Neutrophil (primary cell): Measurements from ENCODE around the gene CSTPP1.
"Not testable (repeated sequence)": the region's sequence is repeated elsewhere in the genome, so short reads cannot be mapped to it uniquely, and the experiment has no call there.

Experiments used
- H3K27ac ChIP-seq: fragments of 200-600 bp; sonication (generic); 2 replicates; pipeline ENCODE4 v1.5.1; 2016; ENCODE audit warnings: mild to moderate bottlenecking, moderate library complexity
- H3K27me3 ChIP-seq: fragments of 200-600 bp; sonication (generic); 2 replicates; pipeline ENCODE4 v1.6.0; 2016; ENCODE audit warnings: mild to moderate bottlenecking
- H3K36me3 ChIP-seq: fragments of 200-600 bp; sonication (generic); 2 replicates; pipeline ENCODE4 v1.5.1; 2017
- H3K4me1 ChIP-seq, 2 experiments: fragments of 200-600 bp in 1 of 2; sonication (generic) in 1 of 2; 1 replicate in 1 of 2; 2 replicates in 1 of 2; pipeline versions ENCODE4 v1.5.1 to v1.6.1; 2013 to 2016; ENCODE audit warnings: low read depth in 1 of 2, low read length in 1 of 2, mild to moderate bottlenecking in 1 of 2, moderate library complexity in 1 of 2; ENCODE audit not compliant: control insufficient read depth in 1 of 2, insufficient read depth in 1 of 2
- H3K4me3 ChIP-seq, 2 experiments: fragments of 200-600 bp in 1 of 2; sonication (generic) in 1 of 2; 1 replicate in 1 of 2; 2 replicates in 1 of 2; pipeline ENCODE4 v1.5.1; 2013 to 2016; ENCODE audit warnings: low read depth in 1 of 2, low read length in 1 of 2, mild to moderate bottlenecking in 1 of 2, moderate library complexity in 1 of 2
- H3K9me3 ChIP-seq: fragments of 200-600 bp; sonication (generic); 2 replicates; pipeline ENCODE4 v1.5.1; 2016
- CTCF ChIP-seq: fragments of 200-600 bp; sonication (generic); IDR thresholded peaks from 2 replicates; pipeline ENCODE4 v1.5.1; 2016; ENCODE audit warnings: antibody characterized with exemption

The CSTPP1 gene

GRCh38 chr11:47202576-47202975, 266.0 kb downstream of the CSTPP1 start:
- Histone ChIP-seq H3K27ac (no peak overlapping the region), H3K4me1 (no peaks in the 10 kb centered on the region), H3K4me3 (no peak overlapping the region), H3K9me3 (no peaks in the 10 kb centered on the region), H3K27me3 (peaks cover 3% of the 10 kb centered on the region), H3K36me3 (no peaks in the 10 kb centered on the region)
- no peak for TF ChIP-seq CTCF

DNA sequence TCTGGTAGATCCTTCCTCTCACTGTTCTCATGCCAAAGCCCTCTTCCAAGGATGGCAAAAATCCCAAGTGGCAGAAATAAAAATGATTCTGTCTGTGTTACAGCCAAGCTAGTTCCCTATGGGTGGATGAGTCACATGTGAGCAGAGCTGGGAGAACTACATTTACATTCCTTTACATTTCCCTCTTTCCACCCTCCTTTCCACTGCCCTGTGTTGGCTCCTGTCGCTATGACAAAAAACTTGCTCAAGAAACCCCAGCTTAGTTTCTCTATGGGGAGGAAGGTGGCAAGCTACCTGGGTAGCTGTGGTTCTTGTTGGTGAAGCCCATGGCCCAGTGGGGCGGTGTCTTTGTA, 268.1 kb downstream of the CSTPP1 start:
- H3K4me1 ChIP-seq, result no peaks in the 10 kb centered on the region
- H3K9me3 ChIP-seq, result no peaks in the 10 kb centered on the region
- H3K4me3 ChIP-seq, result no peak overlapping the region
- H3K36me3 ChIP-seq, result no peaks in the 10 kb centered on the region
- H3K27me3 ChIP-seq, result peaks cover 3% of the 10 kb centered on the region
- no peak for TF ChIP-seq CTCF
- H3K27ac ChIP-seq, result no peak overlapping the region

- H3K27ac ChIP-seq, H3K9me3 ChIP-seq, H3K4me1 ChIP-seq, H3K27me3 ChIP-seq, H3K36me3 ChIP-seq, H3K4me3 ChIP-seq: not testable (repeated sequence)
These were observed 270.0 kb downstream of the CSTPP1 start for GRCh38 chr11:47206577-47206976.

DNA sequence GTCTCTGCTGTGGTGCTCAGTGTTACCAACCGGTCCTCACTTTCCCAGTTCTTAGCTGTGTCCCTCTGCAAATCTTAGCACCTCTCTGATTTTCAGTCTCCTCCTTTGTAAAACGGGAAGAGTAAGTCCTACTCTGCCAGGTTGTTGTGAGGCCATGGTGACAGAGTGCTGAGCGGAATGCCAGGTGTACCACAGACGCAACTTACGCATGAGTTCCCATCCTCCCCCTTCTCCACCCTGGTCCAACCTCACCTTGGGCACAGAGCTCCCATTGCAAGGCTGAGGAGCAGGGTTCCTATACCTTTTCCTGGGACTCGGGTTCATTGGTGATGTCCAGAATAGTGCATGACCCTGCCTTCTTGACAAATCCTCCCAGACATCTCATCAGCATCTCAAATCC, 270.9 kb downstream of the CSTPP1 start:
- H3K36me3 ChIP-seq, result no peaks in the 10 kb centered on the region
- H3K4me1 ChIP-seq, result no peaks in the 10 kb centered on the region
- TF ChIP-seq CTCF, result no peak
- no peaks in the 10 kb centered on the region for H3K9me3 ChIP-seq
- peaks cover 3% of the 10 kb centered on the region for H3K27me3 ChIP-seq
- no peak overlapping the region for H3K27ac ChIP-seq
- no peak overlapping the region for H3K4me3 ChIP-seq

DNA sequence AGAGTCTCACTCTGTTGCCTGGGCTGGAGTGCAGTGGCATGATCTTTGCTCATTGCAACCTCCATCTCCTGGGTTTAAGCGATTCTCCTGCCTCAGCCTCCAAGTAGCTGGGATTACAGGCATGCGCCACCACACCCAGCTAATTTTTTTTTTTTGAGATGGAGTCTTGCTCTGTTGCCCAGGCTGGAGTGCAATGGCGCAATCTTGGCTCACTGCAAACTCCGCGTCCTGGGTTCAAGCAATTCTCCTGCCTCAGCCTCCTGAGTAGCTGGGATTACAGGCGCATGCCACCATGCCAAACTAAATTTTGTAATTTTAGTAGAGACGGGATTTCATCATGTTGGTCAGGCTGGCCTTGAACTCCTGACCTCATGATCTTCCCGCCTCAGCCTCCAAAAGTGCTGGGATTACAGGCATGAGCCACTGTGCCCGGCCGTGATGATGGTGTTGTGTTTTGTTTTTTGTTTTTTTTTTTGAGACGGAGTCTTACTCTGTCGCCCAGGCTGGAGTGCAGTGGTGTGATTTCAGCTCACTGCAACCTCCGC, 271.5 kb downstream of the CSTPP1 start:
- H3K4me3 ChIP-seq, H3K4me1 ChIP-seq, H3K27me3 ChIP-seq, H3K9me3 ChIP-seq, H3K36me3 ChIP-seq, H3K27ac ChIP-seq: not testable (repeated sequence)

DNA sequence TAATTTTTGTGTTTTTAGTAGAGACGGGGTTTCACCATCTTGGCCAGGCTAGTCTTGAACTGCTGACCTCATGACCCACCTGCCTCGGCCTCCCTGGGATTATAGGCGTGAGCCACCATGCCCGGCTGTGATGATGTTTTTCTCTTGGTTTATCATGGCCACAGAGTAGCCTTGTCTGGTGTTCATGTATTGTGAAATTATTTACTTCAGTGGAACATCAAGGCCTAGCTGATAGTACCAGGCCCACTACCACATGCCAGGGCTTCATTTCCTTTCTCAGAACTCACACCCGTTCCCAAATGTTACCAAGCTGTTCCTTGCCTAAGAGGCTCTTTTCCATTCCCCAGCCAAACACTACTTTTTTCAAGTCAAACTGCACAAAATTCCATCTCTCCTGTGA, 272.1 kb downstream of the CSTPP1 start:
- no peak for TF ChIP-seq CTCF
- Histone ChIP-seq H3K9me3 (no peaks in the 10 kb centered on the region), H3K27ac (no peak overlapping the region), H3K4me3 (no peak overlapping the region), H3K4me1 (peaks cover 0 to under 1% of the 10 kb centered on the region in 2 experiments), H3K27me3 (no peaks in the 10 kb centered on the region), H3K36me3 (no peaks in the 10 kb centered on the region)
